ENCODE data around the gene COX20.
"Not testable (repeated sequence)": the region's sequence is repeated elsewhere in the genome, so short reads cannot be mapped to it uniquely, and the experiment has no call there.

The COX20 gene

DNA sequence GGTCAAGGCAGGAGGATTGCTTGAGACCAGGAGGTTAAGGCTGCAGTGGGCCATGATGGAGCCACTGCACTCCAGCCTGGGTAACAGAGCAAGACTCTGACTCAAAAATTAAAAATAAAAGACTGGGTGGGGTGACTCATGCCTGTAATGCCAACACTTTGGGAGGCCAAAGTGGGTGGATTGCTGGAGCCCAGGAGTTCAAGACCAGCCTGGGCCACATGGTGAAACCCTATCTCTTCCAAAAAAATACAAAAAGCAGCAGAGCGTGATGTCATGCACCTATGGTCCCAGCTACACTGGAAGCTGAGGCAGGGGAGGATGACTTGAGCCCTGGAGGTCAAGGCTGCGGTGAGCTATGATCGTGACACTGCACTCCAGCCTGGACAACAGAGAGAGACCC is 44.4 kb upstream of the COX20 start:
- H3K4me2 ChIP-seq: no peak overlapping the region
- H3K36me3 ChIP-seq (ENCODE audit: insufficient read depth): no peaks in the 10 kb centered on the region
- H3K27ac ChIP-seq: no peak overlapping the region
- H3K4me3 ChIP-seq (IDR thresholded peaks at IDR 0.05; ENCODE audit: insufficient read depth, low read depth, low read length): no peak overlapping the region
- H3K9ac ChIP-seq: no peak overlapping the region
- TF ChIP-seq, protein P1, sequence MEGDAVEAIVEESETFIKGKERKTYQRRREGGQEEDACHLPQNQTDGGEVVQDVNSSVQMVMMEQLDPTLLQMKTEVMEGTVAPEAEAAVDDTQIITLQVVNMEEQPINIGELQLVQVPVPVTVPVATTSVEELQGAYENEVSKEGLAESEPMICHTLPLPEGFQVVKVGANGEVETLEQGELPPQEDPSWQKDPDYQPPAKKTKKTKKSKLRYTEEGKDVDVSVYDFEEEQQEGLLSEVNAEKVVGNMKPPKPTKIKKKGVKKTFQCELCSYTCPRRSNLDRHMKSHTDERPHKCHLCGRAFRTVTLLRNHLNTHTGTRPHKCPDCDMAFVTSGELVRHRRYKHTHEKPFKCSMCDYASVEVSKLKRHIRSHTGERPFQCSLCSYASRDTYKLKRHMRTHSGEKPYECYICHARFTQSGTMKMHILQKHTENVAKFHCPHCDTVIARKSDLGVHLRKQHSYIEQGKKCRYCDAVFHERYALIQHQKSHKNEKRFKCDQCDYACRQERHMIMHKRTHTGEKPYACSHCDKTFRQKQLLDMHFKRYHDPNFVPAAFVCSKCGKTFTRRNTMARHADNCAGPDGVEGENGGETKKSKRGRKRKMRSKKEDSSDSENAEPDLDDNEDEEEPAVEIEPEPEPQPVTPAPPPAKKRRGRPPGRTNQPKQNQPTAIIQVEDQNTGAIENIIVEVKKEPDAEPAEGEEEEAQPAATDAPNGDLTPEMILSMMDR (conservative IDR thresholded peaks at IDR 0.05; ENCODE audit: low read depth, low read length): no peak
- H4K20me1 ChIP-seq (ENCODE audit: insufficient read depth): no peaks in the 10 kb centered on the region
- no peaks in the 10 kb centered on the region for H3K27me3 ChIP-seq (ENCODE audit: insufficient read depth, low read depth)
- no peaks in the 10 kb centered on the region for H3K79me2 ChIP-seq (ENCODE audit: insufficient read depth, low read depth)
- H2AFZ ChIP-seq (ENCODE audit: low read depth): no peak overlapping the region
- no peaks in the 10 kb centered on the region for H3K4me1 ChIP-seq (ENCODE audit: low read depth, poor library complexity, severe bottlenecking)

DNA sequence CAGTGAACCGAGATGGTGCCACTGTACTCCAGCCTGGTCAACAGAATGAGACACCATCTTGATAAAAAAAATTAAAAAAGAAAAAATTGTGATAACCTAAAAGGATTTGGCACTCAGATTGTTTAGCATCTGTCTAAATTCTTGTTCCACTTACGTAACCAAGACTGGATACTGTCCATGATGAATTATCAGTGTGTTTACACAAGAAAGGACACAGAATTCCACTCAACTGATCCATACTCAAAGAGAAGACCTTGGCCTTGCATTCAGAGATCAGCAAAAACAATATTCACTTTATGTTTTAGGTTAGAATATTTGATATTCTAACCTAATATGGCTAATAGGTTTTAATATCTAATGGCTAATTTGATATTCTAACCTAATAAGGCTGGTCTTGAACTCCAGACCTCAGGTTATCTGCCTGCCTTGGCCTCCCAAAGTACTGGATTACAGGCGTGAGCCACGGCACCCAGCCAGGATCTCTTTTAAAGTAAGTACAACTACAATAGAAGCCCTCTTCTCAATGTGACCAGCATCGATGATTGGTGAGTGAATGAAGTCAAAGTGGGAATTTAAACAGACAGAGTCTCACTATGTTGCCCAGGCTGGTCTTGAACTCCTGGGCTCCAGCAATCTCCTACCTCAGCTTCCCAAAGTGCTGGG is 43.1 kb upstream of the COX20 start:
- Histone ChIP-seq H3K4me2 (no peak overlapping the region), H3K27ac (no peak overlapping the region), H2AFZ (ENCODE audit: low read depth) (no peak overlapping the region), H4K20me1 (ENCODE audit: insufficient read depth) (no peaks in the 10 kb centered on the region), H3K4me1 (ENCODE audit: low read depth, poor library complexity, severe bottlenecking) (no peaks in the 10 kb centered on the region), H3K4me3 (IDR thresholded peaks at IDR 0.05; ENCODE audit: insufficient read depth, low read depth, low read length) (no peak overlapping the region), H3K36me3 (ENCODE audit: insufficient read depth) (no peaks in the 10 kb centered on the region), H3K27me3 (ENCODE audit: insufficient read depth, low read depth) (no peaks in the 10 kb centered on the region), H3K79me2 (ENCODE audit: insufficient read depth, low read depth) (no peaks in the 10 kb centered on the region), H3K9ac (no peak overlapping the region)
- TF ChIP-seq, protein P1 (conservative IDR thresholded peaks at IDR 0.05; ENCODE audit: low read depth, low read length): no peak

DNA sequence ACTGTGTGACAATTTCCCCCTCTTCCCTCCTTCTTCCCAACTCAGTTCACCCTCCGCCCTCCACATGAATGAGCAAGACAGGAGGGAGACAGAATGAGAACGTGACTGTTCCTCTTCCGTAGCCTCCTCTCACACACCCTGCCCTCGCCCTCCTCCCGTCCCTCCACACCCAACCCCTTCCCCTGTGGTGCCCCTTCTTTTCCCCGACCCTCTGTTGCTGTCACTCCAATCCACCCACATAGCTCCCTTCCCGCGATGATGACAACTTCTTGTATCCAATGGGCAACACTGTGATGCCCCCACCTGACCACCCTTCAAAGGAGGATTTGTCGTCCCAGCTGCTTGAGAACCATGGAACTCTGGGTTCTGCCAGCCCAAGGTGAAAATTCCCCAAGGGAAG is 41.4 kb upstream of the COX20 start:
- no peaks in the 10 kb centered on the region for H3K27me3 ChIP-seq (ENCODE audit: insufficient read depth, low read depth)
- no peak overlapping the region for H3K27ac ChIP-seq
- H4K20me1 ChIP-seq (ENCODE audit: insufficient read depth): no peaks in the 10 kb centered on the region
- H3K4me3 ChIP-seq (IDR thresholded peaks at IDR 0.05; ENCODE audit: insufficient read depth, low read depth, low read length): no peak overlapping the region
- H3K9ac ChIP-seq: no peak overlapping the region
- H3K79me2 ChIP-seq (ENCODE audit: insufficient read depth, low read depth): no peaks in the 10 kb centered on the region
- TF ChIP-seq, protein P1 (conservative IDR thresholded peaks at IDR 0.05; ENCODE audit: low read depth, low read length): no peak
- no peak overlapping the region for H3K4me2 ChIP-seq
- H2AFZ ChIP-seq (ENCODE audit: low read depth): no peak overlapping the region
- H3K36me3 ChIP-seq (ENCODE audit: insufficient read depth): no peaks in the 10 kb centered on the region
- H3K4me1 ChIP-seq (ENCODE audit: low read depth, poor library complexity, severe bottlenecking): no peaks in the 10 kb centered on the region

DNA sequence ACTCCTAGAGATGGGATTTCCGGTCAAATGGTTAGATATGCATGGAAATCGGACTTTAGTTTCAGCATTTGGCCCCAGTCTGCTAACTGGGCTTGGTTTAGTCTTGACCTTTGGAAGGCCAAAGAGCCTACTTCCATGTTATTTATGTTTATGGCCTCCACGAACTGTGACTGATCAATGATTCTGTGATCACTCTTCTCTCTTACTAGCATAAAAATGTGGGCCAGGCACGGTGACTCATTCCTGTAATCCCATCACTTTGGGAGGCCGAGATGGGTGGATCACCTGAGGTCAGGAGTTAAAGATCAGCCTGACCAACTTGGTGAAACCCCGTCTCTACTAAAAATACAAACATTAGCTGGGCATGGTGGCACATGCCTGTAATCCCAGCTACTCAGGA is 40.9 kb upstream of the COX20 start:
- H3K4me3 ChIP-seq (IDR thresholded peaks at IDR 0.05; ENCODE audit: insufficient read depth, low read depth, low read length); H3K79me2 ChIP-seq (ENCODE audit: insufficient read depth, low read depth); H3K27ac ChIP-seq; H3K27me3 ChIP-seq (ENCODE audit: insufficient read depth, low read depth); H3K36me3 ChIP-seq (ENCODE audit: insufficient read depth); H2AFZ ChIP-seq (ENCODE audit: low read depth); H3K9ac ChIP-seq; H3K4me1 ChIP-seq (ENCODE audit: low read depth, poor library complexity, severe bottlenecking); H4K20me1 ChIP-seq (ENCODE audit: insufficient read depth); H3K4me2 ChIP-seq: not testable (repeated sequence)

DNA sequence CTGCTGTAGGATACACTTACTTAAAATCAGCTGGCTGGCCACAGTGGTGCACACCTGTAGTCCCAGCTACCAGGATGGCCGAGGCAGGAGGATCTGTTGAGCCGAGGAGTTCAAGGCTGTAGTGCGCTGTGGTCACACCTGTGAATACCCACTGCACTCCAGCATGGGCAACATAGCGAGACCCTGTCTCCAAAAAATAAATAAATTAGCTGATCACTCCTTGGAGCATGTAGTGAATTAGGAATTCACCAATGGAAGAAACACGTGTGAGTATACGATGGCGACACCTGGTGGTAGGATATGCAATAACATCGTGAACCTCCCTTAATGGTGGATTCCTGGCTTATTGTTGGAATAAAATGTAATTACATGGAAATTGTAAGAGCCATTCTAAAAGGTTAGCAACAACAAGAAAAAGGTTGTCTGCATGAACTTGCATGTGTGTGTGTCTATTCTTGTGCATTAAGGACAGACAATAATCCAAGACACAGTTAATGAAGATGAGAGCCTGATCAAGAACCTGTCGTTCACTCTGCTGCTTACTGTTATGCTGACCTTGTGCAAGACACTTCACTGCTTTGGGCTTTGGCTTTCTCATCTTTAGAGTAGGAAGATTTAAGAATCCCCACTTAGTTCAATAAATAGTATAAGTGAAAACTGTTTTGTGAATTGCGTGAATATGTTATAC is 38.6 kb upstream of the COX20 start:
- 0 out of 2 replicates have a peak overlapping the region, but pooled peaks have one; percentile 24 for H2AFZ ChIP-seq (ENCODE audit: low read depth)

More for the DNA sequence above, 38.6 kb upstream of the COX20 start:
- Histone ChIP-seq H3K4me1 (ENCODE audit: low read depth, poor library complexity, severe bottlenecking) (no peaks in the 10 kb centered on the region), H4K20me1 (ENCODE audit: insufficient read depth) (no peaks in the 10 kb centered on the region), H3K27ac (no peak overlapping the region), H3K27me3 (ENCODE audit: insufficient read depth, low read depth) (no peaks in the 10 kb centered on the region), H3K4me3 (IDR thresholded peaks at IDR 0.05; ENCODE audit: insufficient read depth, low read depth, low read length) (no peak overlapping the region), H3K36me3 (ENCODE audit: insufficient read depth) (no peaks in the 10 kb centered on the region), H3K79me2 (ENCODE audit: insufficient read depth, low read depth) (no peaks in the 10 kb centered on the region), H3K4me2 (no peak overlapping the region), H3K9ac (no peak overlapping the region)
- TF ChIP-seq, protein P1 (conservative IDR thresholded peaks at IDR 0.05; ENCODE audit: low read depth, low read length): peak; percentile 98

All from KMS-11 (cell line).